ENCODE results near the gene CPS1.

GRCh38 chr2:210517264-210517663 lies 39.1 kb upstream of the CPS1 start:
- TF ChIP-seq, protein P1, sequence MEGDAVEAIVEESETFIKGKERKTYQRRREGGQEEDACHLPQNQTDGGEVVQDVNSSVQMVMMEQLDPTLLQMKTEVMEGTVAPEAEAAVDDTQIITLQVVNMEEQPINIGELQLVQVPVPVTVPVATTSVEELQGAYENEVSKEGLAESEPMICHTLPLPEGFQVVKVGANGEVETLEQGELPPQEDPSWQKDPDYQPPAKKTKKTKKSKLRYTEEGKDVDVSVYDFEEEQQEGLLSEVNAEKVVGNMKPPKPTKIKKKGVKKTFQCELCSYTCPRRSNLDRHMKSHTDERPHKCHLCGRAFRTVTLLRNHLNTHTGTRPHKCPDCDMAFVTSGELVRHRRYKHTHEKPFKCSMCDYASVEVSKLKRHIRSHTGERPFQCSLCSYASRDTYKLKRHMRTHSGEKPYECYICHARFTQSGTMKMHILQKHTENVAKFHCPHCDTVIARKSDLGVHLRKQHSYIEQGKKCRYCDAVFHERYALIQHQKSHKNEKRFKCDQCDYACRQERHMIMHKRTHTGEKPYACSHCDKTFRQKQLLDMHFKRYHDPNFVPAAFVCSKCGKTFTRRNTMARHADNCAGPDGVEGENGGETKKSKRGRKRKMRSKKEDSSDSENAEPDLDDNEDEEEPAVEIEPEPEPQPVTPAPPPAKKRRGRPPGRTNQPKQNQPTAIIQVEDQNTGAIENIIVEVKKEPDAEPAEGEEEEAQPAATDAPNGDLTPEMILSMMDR (conservative IDR thresholded peaks at IDR 0.05; ENCODE audit: low read depth, low read length): no peak
- TF ChIP-seq EZH2 (IDR thresholded peaks at IDR 0.05; ENCODE audit: borderline replicate concordance, low read depth, low read length, poor library complexity, severe bottlenecking): no peak

Data from A673 (cell line).